Glomerular visceral epithelial cell (primary cell): ENCODE measurements around the gene RAPGEF2.
"Not testable (repeated sequence)": the region's sequence is repeated elsewhere in the genome, so short reads cannot be mapped to it uniquely, and the experiment has no call there.

Experiments
- DNase-seq: peaks from one replicate; pipeline ENCODE4 v3.0.0-alpha.2; 2016; ENCODE audit errors: extremely low spot score

RAPGEF2 gene

DNA sequence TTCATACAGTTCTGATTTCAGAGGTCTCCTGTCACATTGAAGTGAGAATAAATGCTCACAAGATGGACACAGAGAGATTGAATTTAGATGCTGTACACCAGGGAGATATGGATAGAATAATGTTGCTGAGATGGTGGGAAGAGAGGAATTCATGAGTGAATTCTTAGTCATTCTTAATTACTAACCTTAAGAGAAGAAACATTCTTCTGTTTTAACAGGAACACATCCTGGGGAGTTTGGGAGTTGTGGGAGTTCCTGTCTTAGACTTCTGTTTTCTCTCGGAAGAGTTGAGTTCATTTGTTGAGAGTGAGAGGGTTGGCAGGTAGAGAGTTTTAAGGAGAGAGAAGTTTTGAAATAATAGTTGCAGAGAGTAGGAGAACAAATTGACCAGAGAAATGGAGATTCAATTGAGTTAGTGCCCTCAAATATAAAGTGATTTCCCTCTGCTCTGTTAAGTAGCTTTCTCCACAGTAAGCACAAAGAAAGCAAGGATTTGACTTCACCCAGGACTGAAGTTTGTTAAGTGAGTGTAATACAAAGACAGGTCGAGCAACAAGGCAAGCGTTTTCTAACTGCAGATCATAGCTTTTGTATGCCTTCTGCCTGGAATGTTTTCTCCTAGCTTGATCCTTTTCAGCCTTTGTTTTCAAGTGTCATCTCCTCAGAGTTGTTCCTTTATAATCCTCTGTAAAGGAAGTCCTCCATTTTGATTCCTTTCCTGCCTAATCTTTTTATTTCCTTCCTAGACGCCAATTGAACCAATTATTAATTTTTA is 205.9 kb downstream of the RAPGEF2 start:
- peak; percentile 58 for DNase-seq

DNA sequence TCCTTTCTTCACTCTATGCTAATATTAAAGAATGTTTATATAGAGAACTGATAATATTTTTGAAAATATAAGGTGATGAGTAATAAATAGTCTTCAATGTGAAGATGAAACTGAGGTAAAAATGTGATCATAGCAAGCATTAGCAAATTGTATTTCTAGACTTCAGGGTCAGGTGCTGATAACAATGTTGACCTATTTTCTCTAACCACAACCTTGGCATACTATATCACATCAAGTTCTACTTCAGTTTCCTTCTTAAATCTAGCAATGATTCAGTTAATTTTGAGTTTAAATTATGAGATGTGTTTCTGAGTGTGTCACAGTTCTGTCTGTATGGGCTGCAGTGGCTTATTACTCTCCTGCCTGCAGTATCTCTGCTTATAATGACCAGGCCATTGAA is 209.4 kb downstream of the RAPGEF2 start:
- DNase-seq = no peak

DNA sequence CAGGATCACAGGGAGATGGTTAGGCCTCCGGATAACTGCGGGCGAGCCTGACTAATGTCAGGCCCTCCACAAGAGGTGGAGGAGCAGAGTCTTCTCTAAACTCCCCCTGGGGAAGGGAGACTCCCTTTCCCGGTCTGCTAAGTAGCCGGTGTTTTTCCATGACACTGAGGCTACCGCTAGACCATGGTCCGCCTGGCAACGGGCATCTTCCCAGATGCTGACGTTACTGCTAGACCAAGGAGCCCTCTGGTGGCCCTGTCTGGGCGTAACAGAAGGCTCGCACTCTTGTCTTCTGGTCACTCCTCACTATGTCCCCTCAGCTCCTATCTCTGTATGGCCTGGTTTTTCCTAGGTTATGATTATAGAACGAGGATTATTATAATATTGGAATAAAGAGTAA is 213.0 kb downstream of the RAPGEF2 start:
- not testable (repeated sequence) for DNase-seq

DNA sequence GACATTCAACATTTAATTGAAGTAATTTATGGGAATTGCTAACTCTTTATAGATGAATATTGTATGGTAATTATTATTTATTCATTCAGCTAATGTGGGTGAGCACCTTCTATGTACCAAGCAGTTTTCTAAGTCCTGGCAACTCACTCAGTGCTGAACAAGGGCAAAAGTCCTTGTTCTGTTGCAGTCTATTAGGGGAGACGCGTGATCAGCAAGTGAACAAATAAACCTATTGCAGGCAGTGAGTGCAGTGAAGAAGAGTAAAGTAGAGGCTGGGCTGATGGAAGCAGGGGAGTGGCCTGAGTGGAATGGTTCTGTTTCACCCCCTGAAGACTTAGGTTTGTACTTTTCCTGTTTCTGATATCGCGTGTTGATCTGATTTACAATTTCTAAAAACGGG is 214.3 kb downstream of the RAPGEF2 start:
- DNase-seq = no peak

DNA sequence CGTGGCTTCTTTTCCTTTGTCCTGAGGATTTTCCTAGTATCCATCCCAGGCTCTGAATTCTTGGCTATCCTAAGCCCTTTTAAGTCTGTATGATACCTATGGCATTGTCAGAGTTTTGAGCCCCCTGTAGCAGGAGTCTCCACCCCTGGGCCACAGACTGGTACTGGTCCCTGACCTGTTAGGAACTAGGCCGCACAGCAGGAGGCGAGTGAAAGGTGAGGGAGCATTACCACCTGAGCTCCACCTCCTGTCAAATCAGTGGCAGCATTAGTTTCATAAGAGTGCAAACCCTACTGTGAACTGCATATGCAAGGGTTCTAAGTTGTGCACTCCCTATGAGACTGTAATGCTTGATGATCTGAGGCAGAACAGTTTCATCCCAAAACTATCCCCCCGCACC is 216.1 kb downstream of the RAPGEF2 start:
- DNase-seq = no peak

DNA sequence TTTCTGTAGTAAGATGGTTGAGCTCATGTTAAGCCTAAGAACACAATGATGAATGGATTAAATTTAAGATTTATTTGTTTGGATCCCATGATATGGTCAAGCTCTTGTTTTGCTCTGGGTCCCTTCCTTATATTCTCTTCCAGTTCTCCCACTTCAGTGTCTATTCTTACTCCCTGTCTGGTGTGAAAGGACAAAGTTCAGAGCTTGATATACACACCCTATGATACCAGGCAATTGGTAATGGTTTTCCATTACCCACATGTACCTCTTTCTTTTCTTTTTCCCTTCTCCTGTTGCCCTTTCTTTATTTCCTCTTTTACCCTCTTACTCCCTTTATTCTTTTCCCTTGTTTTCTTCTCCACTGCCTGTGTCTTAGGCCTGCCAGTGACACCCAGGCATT is 223.6 kb downstream of the RAPGEF2 start:
- no peak for DNase-seq

DNA sequence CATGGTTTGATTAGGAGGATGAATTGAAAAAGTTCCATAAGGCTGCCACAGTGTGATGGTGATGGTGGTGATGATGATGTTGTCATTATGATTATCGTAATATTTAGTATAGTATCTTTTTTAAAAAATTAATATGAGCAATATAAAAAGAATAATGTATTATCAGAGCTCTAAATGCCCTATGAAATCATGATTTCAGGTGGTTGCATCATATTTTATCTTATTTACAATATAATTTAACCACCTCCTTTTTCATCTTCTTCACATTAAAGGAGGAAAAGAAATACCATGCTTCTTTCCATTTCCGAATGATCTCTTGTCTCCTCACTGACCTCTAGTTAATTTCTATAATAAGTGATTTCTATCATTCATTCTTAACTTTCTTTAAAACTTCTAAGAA is 225.9 kb downstream of the RAPGEF2 start:
- no peak for DNase-seq

DNA sequence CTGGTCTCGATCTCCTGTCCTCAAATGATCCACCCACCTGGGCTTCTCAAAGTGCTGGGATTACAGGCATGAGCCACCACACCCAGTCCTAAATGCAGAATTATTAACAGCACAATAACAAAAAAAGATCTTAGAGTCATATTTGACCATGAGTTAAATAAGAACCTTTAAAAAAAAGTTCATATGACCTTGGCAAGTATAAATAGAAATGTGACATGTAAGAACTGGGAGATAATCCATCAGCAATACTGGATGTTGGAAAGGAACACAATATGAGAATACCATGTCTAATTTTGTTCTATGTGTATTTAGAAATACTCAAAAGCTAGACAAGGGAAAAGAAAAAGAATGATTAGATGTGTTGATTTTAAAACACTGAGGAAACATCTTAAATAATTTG is 231.6 kb downstream of the RAPGEF2 start:
- no peak for DNase-seq

DNA sequence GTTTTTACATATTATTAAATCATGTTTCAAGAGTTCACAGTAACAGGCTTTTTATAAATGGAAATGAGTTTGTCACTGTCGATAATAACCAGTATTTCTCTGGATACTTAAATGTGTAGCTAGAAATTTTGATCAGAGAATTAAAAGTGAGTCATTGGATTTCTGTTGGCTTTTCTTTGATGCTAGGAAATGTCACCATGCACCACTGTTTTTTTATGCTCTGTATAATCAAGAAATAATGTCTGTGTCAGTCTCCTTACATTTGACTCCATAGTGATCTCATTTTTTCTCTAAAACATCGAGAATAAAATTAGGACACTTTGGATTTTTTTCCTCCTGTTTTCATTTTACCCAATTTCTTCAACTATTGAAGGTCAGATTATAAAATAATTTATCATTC is 234.2 kb downstream of the RAPGEF2 start:
- DNase-seq = no peak

DNA sequence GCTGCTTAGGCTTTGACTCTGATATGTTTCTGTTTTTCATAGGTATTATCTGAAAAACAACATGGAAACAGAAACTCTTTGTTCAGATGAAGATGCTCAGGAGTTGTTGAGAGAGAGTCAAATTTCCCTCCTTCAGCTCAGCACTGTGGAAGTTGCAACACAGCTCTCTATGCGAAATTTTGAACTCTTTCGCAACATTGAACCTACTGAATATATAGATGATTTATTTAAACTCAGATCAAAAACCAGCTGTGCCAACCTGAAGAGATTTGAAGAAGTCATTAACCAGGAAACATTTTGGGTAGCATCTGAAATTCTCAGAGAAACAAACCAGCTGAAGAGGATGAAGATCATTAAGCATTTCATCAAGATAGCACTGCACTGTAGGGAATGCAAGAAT is 238.6 kb downstream of the RAPGEF2 start:
- no peak for DNase-seq

DNA sequence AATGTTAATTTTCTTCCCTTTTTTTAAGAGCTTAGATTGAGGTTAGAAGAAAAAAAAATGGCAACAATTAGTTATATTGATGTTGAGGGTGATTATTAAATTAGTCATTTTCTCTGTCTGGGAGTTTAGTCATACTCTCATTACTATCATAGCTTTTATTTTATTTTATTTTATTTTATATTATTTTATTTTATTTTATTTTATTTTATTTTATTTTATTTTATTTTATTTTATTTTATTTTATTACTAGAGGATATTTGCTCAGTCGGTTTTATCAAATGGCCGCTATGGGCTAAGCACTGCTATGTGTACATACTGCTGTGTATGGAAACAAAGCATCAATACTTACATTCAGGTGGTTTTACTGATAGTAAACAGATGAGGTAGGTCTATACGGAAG is 239.5 kb downstream of the RAPGEF2 start:
- no peak for DNase-seq

DNA sequence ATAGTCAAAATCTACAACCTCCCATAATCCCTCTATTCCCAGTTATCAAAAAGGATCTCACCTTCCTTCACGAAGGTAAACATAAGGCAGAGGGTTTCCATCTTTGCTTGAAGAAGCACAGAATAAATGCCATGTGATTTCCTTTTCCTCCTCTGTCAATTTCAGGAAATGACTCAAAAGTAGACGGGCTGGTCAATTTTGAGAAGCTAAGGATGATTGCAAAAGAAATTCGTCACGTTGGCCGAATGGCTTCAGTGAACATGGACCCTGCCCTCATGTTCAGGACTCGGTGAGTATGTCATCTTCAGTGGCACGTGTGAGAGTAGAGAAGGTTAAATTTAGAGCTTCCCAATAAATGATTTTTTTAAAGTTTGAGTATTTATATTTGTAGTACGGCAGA is 240.2 kb downstream of the RAPGEF2 start:
- DNase-seq = no peak

DNA sequence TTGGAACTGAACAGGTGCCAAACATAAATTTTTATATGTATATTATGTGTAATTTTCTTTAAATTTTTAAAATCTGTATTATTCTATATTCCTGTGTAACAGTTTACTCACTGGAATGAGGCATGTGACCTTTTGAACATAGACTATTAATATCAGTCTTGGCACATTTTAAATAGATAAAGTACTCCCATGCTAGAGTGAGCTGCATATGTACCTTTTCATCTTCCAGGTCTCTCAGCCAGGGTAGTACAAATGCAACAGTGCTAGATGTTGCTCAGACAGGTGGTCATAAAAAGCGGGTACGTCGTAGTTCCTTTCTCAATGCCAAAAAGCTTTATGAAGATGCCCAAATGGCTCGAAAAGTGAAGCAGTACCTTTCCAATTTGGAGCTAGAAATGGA is 242.0 kb downstream of the RAPGEF2 start:
- DNase-seq = no peak

DNA sequence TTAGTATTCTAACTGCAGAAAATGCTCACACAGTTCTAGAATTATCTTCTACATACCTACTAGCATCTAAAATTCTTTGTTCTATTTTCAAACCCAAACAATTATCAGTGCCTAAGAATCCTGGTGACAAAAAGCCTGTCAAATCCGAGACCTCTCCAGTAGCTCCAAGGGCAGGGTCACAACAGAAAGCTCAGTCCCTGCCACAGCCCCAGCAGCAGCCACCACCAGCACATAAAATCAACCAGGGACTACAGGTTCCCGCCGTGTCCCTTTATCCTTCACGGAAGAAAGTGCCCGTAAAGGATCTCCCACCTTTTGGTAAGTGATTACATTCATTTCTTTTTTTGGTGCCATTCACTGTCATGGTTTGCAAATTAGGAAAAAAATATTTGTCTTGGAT is 243.8 kb downstream of the RAPGEF2 start:
- no peak for DNase-seq

DNA sequence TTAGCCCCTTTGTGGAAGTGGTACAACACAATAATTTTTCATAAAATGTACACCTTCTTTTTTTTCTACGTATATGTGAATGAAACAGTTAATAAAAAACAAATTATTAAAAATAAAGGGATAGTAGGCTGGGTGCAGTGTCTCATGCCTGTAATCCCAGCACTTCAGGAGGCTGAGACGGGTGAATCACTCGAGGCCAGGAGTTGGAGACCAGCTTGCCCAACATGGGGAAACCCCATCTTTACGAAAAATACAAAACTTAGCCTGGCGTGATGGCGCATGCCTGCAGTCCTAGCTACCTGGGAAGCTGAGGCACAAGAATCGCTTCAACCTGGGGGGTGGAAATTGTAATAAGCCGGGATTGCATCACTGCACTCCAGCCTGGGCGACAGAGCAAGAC is 244.9 kb downstream of the RAPGEF2 start:
- no peak for DNase-seq

DNA sequence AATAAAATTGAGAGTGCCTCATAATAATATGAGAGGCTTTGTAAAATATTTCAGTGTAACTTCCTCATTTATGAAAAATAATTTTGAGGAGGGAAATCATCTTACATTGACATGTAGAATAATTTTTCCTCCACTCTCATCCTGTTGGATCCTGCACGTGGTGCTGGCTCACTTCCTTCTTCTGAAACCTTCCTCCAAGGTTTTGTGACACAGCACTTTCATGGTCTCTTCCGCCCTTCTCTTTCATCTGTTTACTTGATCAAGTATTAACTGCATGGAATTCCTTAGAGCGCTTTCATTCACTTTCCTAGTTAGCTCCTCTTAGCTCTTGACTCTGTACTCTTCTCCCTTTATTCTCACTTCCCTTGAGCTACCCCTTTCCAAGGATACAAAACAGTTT is 246.5 kb downstream of the RAPGEF2 start:
- no peak for DNase-seq

DNA sequence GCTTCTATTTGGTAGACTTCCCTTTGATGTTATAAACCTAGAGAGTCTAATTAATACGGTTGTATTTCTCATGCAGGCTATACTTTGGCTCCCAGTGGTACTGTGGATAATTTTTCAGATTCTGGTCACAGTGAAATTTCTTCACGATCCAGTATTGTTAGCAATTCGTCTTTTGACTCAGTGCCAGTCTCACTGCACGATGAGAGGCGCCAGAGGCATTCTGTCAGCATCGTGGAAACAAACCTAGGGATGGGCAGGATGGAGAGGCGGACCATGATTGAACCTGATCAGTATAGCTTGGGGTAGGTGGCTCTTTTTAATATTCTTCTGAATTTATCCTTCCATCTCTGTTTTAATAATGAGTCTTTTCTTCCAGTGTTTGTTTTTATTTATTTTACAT is 249.7 kb downstream of the RAPGEF2 start:
- no peak for DNase-seq

DNA sequence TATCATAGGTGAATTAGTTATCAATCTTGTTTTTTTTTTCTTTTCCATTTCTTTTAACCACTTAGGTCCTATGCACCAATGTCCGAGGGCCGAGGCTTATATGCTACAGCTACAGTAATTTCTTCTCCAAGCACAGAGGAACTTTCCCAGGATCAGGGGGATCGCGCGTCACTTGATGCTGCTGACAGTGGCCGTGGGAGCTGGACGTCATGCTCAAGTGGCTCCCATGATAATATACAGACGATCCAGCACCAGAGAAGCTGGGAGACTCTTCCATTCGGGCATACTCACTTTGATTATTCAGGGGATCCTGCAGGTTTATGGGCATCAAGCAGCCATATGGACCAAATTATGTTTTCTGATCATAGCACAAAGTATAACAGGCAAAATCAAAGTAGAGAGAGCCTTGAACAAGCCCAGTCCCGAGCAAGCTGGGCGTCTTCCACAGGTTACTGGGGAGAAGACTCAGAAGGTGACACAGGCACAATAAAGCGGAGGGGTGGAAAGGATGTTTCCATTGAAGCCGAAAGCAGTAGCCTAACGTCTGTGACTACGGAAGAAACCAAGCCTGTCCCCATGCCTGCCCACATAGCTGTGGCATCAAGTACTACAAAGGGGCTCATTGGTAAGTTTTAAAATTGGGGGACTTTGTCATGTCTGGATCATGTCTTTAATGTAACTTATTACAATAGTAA is 250.7 kb downstream of the RAPGEF2 start:
- no peak for DNase-seq

DNA sequence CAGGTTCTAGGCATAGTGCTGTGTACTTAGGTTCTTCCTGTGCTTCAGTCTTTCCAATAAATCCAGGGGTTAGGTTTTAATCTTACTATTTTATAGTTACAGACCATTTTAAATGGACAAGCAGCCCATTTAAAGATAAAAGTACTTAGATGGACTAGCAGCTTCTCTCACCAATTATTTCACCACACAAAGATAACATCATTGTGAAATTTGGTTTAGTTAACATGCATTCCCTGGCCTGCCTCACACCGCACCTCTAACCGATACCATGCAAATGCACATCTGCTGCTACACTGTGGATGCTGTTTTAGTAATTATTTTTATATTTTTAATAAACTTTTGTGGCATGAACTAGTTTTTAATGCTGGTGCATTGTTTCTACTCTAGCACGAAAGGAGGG is 252.6 kb downstream of the RAPGEF2 start:
- DNase-seq = no peak

DNA sequence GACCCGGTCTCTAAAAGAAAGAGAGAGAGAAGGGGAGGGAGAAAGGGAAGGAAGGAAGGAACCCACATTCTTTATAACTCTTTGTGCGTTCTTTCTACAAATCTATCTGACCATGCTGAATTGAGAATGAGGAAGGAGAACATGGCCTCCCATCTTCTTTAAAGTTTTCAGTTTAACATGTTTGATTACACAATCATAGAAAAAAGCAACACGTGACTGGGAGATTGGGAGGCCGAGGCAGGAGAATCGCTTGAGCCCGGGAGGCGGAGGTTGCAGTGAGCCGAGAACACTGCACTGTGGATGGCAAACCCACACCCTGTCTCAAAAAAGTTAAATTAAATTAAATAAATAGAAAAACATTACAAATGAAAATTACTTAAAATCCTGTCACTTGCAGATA is 254.5 kb downstream of the RAPGEF2 start:
- no peak for DNase-seq

DNA sequence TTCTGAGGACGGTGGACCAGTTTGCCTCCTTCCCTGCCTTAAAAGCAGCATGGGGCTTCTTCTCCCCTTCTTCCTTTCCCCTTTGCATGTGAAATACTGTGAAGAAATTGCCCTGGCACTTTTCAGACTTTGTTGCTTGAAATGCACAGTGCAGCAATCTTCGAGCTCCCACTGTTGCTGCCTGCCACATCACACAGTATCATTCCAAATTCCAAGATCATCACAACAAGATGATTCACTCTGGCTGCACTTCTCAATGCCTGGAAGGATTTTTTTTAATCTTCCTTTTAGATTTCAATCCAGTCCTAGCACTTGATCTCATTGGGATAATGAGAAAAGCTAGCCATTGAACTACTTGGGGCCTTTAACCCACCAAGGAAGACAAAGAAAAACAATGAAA is 255.3 kb downstream of the RAPGEF2 start:
- DNase-seq = peak; percentile 12

DNA sequence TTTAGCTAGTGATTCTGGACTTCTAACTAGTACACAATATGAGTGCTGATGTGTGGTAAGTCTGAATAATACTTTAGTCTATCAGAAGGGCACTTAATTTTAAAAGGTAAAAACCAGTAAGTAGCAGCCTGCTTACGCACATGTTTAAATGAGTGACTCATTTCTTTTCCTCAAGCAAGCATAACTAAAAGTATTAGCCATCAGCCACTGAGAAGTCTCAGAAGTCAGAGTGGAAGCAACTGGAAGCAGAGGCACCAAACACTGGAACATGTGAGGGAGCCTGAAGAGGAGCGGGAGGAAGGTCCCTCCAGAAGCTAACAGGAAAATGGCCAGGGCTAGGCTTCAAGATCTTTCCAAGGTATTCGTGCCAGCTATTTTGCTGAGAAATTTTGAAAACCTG is 257.7 kb downstream of the RAPGEF2 start:
- peak; percentile 37 for DNase-seq

DNA sequence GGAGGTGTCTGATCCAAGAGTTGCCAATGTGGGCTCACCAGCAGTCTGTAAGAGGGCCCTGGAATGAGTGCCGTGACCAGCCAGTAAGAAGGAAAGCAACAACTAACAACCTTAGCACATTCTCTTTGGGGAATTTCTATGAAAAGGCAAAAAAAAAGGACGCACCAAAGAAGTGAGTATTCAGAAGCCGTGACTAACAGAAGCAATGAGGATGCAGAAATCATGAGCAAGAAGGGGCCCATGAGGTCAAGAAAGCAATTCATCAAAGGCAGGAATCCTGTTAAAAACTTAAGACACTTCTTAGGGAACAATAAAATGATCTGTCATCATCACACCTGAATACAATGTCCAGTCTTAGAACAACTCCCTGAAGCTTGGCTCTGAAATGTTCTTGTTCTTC is 260.5 kb downstream of the RAPGEF2 start:
- DNase-seq = no peak
